ENCODE results near the gene NOS1AP.

NOS1AP gene

DNA sequence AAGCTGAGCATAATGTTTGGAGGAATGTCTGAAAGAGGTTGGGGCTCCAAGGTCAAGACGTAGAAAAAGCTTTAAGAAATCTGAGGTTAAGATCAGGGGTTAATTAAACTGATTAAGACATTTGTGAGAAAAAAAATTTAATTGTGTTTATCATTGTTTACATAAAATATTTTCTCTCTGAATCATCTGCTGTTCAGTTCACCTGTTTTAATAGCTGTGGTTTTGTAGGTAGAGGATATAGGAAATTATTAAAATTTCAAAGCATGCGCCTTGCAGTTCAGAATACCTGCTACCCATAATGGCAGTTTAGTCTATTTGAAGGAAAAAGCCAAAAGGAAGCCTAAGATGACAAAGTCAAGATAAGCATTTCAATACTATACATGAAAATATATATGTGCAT is 154.0 kb downstream of the NOS1AP start:
- DNase-seq, result no peak

- DNase-seq, result no peak
These were observed 154.8 kb downstream of the NOS1AP start for GRCh38 chr1:162224267-162224666.

- no peak for DNase-seq
These were observed 159.1 kb downstream of the NOS1AP start for GRCh38 chr1:162228586-162228985.

- DNase-seq, result no peak
These were observed 160.1 kb downstream of the NOS1AP start for GRCh38 chr1:162229549-162229948.

DNA sequence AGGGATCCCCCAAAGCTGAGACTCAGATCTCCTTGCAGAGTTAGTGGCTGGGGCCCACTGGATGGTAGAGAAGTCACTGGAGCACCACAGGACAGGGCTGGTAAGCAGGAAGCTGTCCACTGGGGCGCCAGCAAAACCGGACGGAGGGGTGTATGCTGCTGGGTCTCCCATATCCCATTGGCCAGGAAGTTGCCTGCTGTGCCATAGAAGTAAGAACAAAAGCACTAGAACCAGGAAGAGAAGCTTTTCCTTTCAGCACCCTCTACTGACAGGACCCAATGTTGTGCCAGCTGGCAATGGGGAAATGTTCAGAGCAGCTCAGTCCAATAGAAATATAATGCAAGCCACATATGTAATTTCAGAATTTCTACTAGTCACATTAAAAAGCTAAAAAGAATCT is 160.6 kb downstream of the NOS1AP start:
- no peak for DNase-seq

- no peak for DNase-seq
These were observed 161.0 kb downstream of the NOS1AP start for GRCh38 chr1:162230517-162230916.

DNA sequence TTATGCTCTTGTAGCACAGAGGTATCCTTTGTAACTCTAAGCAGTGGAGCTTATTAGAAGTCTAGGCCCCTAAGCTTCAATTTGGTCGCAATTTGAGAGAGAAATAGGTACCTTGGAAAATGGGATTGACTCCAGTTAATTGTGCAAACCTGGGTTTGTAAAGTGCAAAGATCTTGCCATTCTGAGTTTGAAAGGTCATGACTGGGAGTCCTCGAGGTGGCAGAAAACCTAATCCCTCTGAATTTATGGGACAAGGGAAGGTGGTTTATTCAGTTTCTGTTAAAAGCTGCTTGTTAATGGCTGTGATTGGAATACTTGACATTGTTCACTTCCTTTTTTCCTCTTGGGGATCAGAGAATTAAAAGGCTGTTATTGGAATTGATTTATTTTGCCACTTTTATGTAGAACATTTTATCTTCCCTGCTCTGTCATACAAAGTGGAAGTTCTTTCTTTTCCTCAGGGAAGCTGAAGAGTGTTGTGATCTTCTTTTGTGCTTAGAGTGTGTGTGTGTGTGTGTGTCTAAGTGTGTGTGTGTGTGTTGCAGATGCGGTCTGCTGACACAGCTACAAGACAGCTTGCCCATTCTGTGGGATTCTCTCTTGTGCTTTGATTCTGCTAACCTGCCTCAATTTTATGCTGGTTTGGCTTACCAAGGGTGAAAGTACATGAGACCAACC is 162.7 kb downstream of the NOS1AP start:
- no peak for DNase-seq

DNA sequence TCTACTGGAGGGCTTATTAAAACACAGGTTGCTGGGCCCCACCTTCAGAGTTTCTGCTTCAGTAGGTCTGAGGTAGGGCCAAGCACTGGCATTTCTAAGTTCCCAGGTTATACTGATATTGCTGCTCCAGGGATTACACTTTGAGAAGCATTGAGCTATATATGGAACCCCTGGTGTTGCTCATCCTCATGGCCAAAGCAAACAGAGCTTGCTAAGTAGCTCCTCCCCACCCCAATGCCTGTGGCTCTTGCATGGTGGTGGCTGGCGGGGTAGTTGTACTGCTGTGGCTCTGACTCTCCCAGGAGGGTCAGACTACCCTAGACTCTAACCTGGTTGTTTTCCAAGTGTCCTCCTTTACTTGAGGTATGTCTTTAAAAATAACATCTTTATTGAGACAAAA is 163.6 kb downstream of the NOS1AP start:
- DNase-seq, result no peak

DNA sequence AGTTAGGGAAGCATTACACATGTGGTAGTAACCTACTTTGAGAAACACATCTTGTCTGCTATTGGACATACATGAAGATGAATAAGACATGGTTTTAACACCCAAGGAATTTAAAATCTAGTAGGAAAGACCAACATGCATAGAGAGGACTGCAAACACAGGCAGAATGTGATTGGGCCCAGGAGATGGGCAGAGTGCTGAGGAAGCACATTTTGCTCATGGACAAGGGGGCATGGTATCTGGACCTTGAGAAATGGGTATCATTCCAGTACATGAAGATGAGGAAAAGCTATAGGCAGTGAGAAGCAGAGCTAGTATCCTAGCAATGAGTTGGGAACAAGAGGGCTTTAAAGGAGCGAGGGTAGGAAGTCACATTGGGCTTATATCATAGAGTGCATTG is 164.4 kb downstream of the NOS1AP start:
- DNase-seq, result no peak

- DNase-seq, result no peak
These were observed 165.1 kb downstream of the NOS1AP start for GRCh38 chr1:162234571-162234970.

DNA sequence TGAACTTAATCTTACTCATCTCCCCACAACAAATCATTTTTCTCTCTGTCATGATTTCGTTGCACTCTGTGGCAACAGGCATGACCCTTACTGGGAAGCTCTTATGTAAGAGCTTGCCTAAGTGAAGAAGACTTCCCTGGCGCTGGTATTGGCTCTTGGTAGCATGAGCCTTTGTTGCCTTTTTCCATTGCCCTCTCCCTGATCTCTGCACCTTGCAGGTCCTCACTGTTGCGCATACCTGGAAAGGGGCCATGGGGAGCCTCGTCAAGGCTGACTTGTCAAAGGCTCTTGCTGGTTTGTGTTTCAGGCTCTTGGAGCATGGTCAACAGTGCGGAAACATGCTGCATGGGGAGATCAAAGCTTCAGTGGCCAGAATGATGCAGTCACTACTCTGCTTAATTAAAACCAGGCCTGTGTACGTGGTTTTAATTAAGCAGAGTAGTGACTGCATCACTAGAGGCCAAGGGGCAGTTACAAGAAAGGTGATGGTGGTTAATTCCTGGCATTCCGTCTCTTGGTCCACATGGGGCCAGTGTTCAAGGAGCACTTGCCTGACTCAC is 165.8 kb downstream of the NOS1AP start:
- no peak for DNase-seq

GRCh38 chr1:162236201-162236600 is 166.7 kb downstream of the NOS1AP start:
- DNase-seq, result no peak

DNA sequence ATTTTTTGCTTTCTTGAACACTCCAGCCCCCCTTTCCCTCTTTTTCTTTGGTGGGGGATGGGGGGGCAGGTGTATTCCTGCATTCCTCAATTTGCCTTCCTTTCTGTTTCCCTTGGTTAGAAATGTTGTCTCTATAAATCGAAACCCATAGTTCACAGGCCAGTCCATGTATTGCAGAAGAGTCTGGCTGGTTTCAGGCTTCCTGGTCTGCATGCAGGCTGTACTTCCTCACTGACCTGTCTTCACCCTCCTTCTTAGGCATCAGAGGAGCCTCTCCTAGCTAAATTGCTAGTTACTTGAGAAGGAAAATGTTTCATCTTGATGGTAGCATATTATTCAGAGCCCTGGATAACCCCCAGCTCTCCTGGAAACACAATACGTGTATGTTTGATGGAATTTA is 167.1 kb downstream of the NOS1AP start:
- no peak for DNase-seq

DNA sequence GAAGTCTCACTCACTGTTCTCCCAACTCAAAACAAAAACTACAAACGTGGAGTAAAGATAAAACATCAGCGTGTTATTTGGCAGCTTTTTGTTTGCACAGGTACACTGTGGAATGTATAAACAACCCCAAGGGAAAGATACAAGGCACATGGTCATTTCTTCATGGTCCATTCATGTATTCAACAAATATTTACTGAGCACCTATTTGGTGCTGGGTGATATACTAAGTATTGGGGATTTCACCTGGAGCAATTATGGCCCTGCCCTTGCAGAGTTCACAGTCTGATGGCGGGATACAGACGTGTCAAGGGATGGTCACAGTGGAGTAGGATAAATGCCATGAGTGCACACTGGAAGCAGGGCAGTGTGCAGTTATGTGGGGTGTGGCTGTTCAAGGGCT is 171.1 kb downstream of the NOS1AP start:
- DNase-seq, result no peak

GRCh38 chr1:162242804-162243203 is 173.3 kb downstream of the NOS1AP start:
- no peak for DNase-seq

DNA sequence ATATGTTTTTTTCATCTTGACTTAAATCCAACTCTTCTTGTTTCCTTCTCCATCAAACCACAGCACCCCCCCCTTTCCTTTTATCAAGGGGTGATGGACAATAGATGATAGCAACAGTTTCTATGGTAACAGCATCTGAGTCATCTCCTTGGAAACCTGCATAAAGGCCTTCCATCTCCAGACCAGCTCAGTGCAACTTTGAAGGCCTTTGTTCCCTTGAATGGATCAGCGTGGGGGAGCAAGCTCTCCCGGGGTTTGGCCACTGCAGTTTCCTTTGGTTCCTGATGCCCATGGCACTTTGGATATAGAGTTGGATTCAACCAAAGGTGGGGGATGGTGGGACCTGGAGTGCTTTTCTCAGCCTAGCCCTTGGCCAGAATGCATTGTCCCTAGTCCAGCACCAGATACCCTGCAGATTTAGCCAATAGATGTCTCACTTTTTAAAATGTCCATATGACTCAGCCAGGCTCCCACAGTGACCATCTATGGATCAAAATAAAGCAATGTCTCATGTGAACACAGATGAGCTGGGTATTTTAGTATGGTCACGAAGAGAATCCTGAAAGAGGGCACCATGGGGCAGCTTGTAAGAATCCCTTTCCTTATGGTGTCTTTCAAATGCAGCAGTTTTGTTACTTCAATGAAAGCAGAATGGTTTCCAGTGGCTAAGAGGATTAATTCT is 179.5 kb downstream of the NOS1AP start:
- DNase-seq, result no peak

- no peak for DNase-seq
These were observed 180.7 kb downstream of the NOS1AP start for GRCh38 chr1:162250004-162250730.

GRCh38 chr1:162251102-162251501 is 181.6 kb downstream of the NOS1AP start:
- DNase-seq, result no peak

- DNase-seq, result no peak
These were observed 182.7 kb downstream of the NOS1AP start for GRCh38 chr1:162252214-162252613.

- DNase-seq, result no peak
These were observed 184.3 kb downstream of the NOS1AP start for GRCh38 chr1:162253790-162254189.

GRCh38 chr1:162256287-162256686 is 186.8 kb downstream of the NOS1AP start:
- DNase-seq, result no peak

GRCh38 chr1:162258394-162258793 is 188.9 kb downstream of the NOS1AP start:
- no peak for DNase-seq

DNA sequence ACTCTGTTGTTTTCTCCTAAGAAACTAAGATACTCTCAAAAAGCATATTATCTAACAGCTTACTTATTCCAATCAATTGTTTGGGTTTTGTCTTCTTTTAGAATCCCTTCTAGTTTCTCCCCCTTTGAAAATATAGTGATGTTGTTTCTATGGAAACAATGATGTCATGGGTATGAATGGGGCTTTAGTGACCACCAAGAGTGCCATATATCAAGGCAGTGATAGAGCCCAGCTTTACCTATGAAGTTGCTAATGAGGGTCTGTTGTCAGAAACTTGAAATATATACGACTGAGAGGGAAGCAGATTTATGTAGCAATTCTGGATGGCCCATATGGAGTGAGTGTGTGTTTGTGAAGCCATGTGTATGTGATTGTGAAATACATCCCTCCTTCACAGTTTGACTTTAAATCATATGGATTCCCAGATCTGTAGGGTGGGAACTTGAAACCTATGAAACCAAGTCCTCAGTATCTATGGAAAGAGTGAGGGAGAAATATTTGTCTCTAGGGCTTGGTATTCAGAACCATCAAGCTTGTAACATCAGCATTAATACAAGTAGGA is 190.5 kb downstream of the NOS1AP start:
- DNase-seq, result no peak
